ENCODE measurements around the gene PPP1R12B. TPM values are rescaled to one million over a fixed set of nuclear protein-coding genes. Genes with fewer than 3 reads are reported as not detected.
"Not testable (repeated sequence)": the region's sequence is repeated elsewhere in the genome, so short reads cannot be mapped to it uniquely, and the experiment has no call there.

PPP1R12B gene
- total RNA-seq, 1 donor from 2014 or later: 31.2 TPM

DNA sequence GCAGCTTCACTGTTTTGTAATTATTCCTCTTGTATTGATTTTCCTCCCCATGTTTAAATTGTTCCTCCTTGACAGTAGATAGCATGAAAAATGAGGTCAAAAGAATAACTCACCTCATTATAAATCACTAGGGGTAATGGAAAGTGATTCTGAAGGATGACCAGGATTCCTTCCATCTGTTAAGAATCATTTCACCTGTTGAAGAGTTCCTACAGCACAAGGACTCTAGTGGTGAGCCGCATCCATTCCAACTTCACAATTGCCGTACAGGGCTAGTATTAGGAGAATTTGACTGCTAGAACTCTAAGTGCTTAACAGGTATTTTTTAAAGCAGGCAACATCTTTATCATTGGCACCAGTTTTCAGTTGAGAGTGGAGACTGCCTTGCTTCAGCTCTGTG, 13.7 kb downstream of the PPP1R12B start:
- H3K4me3 Mint-ChIP-seq: no peak overlapping the region
- no peaks in the 10 kb centered on the region for H3K27me3 Mint-ChIP-seq
- DNase-seq (ENCODE audit: extremely low spot score, unreplicated experiment): no peak
- H3K4me1 Mint-ChIP-seq (ENCODE audit: unreplicated experiment): peaks cover 10% of the 10 kb centered on the region
- TF ChIP-seq, protein P1, sequence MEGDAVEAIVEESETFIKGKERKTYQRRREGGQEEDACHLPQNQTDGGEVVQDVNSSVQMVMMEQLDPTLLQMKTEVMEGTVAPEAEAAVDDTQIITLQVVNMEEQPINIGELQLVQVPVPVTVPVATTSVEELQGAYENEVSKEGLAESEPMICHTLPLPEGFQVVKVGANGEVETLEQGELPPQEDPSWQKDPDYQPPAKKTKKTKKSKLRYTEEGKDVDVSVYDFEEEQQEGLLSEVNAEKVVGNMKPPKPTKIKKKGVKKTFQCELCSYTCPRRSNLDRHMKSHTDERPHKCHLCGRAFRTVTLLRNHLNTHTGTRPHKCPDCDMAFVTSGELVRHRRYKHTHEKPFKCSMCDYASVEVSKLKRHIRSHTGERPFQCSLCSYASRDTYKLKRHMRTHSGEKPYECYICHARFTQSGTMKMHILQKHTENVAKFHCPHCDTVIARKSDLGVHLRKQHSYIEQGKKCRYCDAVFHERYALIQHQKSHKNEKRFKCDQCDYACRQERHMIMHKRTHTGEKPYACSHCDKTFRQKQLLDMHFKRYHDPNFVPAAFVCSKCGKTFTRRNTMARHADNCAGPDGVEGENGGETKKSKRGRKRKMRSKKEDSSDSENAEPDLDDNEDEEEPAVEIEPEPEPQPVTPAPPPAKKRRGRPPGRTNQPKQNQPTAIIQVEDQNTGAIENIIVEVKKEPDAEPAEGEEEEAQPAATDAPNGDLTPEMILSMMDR (conservative IDR thresholded peaks at IDR 0.05): no peak
- H3K9me3 Mint-ChIP-seq: no peaks in the 10 kb centered on the region
- no peak overlapping the region for H3K27ac Mint-ChIP-seq
- H3K36me3 Mint-ChIP-seq: no peaks in the 10 kb centered on the region

DNA sequence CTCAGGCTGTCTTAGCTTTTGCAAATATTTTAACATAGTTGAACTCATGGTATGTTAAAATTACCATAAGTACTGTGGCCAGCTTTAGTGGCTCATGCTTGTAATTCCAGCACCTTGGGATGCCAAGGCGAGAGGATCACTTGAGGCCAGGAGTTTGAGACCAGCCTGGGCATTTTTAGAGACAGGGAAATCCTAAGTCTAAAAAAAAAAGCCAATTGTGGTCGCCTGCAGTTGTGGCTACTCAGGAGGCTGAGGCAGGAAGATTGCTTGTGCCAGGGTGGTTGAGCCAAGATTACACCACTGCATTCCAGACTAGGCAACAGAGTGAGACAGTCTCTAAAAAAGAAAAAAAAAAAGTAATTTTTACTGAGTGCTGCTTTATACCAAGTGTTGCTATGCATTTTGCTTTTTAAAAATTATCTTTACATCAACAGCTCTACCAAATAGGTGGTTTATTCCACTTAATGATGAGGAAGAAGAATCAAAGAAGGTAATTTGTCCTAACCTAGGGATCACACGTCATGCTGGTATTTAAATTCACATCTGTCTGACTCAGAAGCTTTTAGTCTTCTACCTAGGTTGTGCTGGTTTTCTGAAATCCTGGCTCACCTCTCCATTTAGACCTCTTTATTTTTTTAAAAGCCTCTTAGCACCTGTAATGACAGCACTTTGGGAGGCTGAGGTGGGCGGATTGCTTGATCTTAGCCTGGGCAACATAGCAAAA, 16.8 kb downstream of the PPP1R12B start:
- TF ChIP-seq, protein P1 (conservative IDR thresholded peaks at IDR 0.05): no peak
- no peaks in the 10 kb centered on the region for H3K27me3 Mint-ChIP-seq
- H3K4me3 Mint-ChIP-seq: no peak overlapping the region
- no peaks in the 10 kb centered on the region for H3K36me3 Mint-ChIP-seq
- no peak overlapping the region for H3K27ac Mint-ChIP-seq
- DNase-seq (ENCODE audit: extremely low spot score, unreplicated experiment): no peak
- H3K4me1 Mint-ChIP-seq (ENCODE audit: unreplicated experiment): peaks cover 13% of the 10 kb centered on the region
- no peaks in the 10 kb centered on the region for H3K9me3 Mint-ChIP-seq

DNA sequence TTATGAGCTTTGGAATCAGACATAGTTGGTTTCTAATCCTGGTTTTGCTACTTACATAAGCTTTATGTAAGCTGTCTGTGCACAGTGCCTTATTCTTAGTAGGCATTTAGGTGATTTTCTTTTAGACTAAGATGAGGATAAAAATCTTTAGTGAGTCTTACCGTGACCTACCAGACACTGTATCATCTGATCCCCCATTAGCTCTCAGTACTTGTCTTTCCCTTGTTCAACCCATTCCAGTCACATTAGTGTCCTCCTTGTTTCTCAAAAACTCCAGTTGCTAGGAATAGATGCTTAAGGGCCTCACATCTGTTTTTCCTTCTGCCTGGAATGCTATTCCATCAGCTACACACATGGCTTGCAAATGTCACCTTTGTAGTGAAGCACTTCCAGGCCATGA, 18.8 kb downstream of the PPP1R12B start:
- Mint-ChIP-seq H3K27me3 (no peaks in the 10 kb centered on the region), H3K4me3 (no peak overlapping the region), H3K4me1 (ENCODE audit: unreplicated experiment) (peaks cover 5% of the 10 kb centered on the region), H3K36me3 (no peaks in the 10 kb centered on the region), H3K9me3 (no peaks in the 10 kb centered on the region), H3K27ac (no peak overlapping the region)
- TF ChIP-seq, protein P1 (conservative IDR thresholded peaks at IDR 0.05): no peak
- no peak for DNase-seq (ENCODE audit: extremely low spot score, unreplicated experiment)

DNA sequence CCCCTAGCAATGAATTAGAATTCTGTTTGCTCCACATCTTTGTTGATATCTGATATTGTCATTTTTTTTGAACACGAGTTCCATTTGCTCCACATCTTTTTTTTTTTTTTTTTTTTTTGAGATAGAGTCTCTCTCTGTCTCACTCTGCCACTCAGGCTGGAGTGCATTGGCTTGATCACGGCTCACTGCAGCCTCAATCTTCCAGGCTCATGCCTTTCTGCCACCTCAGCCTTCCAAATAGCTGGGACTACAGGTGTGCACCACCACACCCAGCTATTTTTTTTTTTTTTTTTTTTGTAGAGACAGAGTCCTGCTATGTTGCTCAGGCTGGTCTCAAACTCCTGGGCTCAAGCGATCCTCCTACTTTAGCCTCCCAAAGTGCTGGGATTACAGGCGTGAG, 22.4 kb downstream of the PPP1R12B start:
- H3K9me3 Mint-ChIP-seq; H3K27me3 Mint-ChIP-seq; H3K36me3 Mint-ChIP-seq; H3K4me1 Mint-ChIP-seq (ENCODE audit: unreplicated experiment); H3K27ac Mint-ChIP-seq; DNase-seq (ENCODE audit: extremely low spot score, unreplicated experiment); H3K4me3 Mint-ChIP-seq: not testable (repeated sequence)

DNA sequence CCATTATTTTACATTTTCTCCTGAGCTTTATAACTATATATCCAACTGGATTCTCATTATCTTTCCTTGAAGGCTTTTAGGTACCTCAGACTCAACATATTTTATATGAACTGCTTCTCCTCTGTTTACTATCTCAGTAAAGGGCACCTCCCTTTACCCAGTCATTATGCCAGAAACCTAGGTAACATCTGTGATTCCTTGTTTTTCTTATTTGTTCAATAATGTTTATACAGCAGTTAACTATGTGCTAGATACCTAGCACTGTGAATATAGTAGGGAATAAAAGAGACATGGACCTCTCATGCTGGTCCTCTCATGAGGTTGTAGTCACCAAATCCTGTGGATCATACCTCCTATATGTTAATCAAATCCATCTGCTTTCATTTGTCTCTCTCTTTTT, 25.6 kb downstream of the PPP1R12B start:
- Mint-ChIP-seq H3K36me3 (no peaks in the 10 kb centered on the region), H3K27ac (no peak overlapping the region), H3K27me3 (no peaks in the 10 kb centered on the region), H3K9me3 (peaks cover 3% of the 10 kb centered on the region), H3K4me1 (ENCODE audit: unreplicated experiment) (peaks cover 9% of the 10 kb centered on the region), H3K4me3 (no peak overlapping the region)
- TF ChIP-seq, protein P1 (conservative IDR thresholded peaks at IDR 0.05): no peak
- DNase-seq (ENCODE audit: extremely low spot score, unreplicated experiment): no peak

DNA sequence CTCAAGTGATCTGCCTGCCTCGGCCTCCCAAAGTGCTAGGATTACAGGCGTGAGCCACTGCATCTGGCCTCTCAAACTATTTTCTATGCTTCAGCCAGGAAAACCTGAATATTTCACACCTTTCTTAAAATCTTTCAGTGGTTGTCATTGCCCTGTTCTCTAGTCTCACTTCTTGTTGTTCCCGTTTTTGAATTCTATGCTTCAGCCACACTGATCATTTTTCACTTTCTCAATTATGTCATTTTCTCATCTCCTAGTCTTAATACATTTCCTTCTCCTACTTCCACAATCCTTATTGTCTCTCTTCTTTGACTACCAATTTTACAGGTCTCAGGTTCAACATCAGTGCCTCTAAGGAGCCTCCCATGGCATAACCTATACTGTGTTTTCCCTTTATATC, 26.7 kb downstream of the PPP1R12B start:
- not testable (repeated sequence) for H3K9me3 Mint-ChIP-seq; DNase-seq (ENCODE audit: extremely low spot score, unreplicated experiment); H3K36me3 Mint-ChIP-seq; H3K27me3 Mint-ChIP-seq; H3K27ac Mint-ChIP-seq; H3K4me3 Mint-ChIP-seq
- H3K4me1 Mint-ChIP-seq (ENCODE audit: unreplicated experiment): peaks cover 16% of the 10 kb centered on the region

DNA sequence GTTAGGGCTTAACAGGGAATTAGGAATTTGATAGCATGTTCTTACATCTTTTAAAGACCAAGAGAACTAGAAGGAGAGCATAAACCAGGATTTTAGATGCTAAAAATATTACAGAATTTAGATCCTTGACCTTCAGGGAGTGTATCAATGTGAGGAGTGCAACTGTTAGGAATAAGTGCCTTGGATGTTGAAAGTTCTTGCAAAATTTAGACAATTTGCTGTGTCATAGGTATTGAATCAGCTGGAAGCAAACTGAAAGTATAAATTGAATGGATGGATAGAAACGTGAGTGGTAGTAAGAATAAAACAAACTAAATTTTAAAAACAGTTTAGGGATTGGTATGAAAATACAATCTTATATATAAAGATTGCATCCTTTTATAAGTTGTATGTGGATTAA, 27.7 kb downstream of the PPP1R12B start:
- no peaks in the 10 kb centered on the region for H3K27me3 Mint-ChIP-seq
- DNase-seq (ENCODE audit: extremely low spot score, unreplicated experiment): no peak
- no peaks in the 10 kb centered on the region for H3K36me3 Mint-ChIP-seq
- H3K4me3 Mint-ChIP-seq: no peak overlapping the region
- peaks cover 25% of the 10 kb centered on the region for H3K4me1 Mint-ChIP-seq (ENCODE audit: unreplicated experiment)
- H3K27ac Mint-ChIP-seq: no peak overlapping the region
- H3K9me3 Mint-ChIP-seq: peaks cover 4% of the 10 kb centered on the region
- TF ChIP-seq, protein P1 (conservative IDR thresholded peaks at IDR 0.05): no peak
